Stimulated activated CD8-positive, alpha-beta memory T cell treated with anti-CD3 and anti-CD28 coated beads, Interleukin-7, amount 100 ng/mL, for 48 hours (primary cell): ENCODE measurements around the gene HDAC4.
"Not testable (repeated sequence)": the region's sequence is repeated elsewhere in the genome, so short reads cannot be mapped to it uniquely, and the experiment has no call there.

Source experiments
- DNase-seq, 2 donors: peaks; one replicate each; pipeline ENCODE4 v3.0.0-alpha.2; 2020; ENCODE audit warnings: low read depth in 1 of 2; ENCODE audit errors: extremely low read depth in 1 of 2

The HDAC4 gene

GRCh38 chr2:239042046-239042445, 358.8 kb downstream of the HDAC4 start:
- DNase-seq: no peak

- no peak for DNase-seq
Observed at GRCh38 chr2:239041062-239041461, 359.8 kb downstream of the HDAC4 start.

GRCh38 chr2:239040152-239040761, 360.6 kb downstream of the HDAC4 start:
- DNase-seq: no peak

GRCh38 chr2:239039479-239039861, 361.4 kb downstream of the HDAC4 start:
- DNase-seq: no peak

- DNase-seq: no peak
Observed at GRCh38 chr2:239038773-239039478, 361.9 kb downstream of the HDAC4 start.

- not testable (repeated sequence) for DNase-seq
Observed at GRCh38 chr2:239038284-239038683, 362.5 kb downstream of the HDAC4 start.

- DNase-seq: no peak
Observed at GRCh38 chr2:239037559-239037910, 363.3 kb downstream of the HDAC4 start.

- no peak for DNase-seq
Observed at GRCh38 chr2:239036819-239037558, 363.8 kb downstream of the HDAC4 start.

GRCh38 chr2:239035997-239036731, 364.7 kb downstream of the HDAC4 start:
- no peak for DNase-seq

- peak; percentile 11 to 16 for DNase-seq
Observed at GRCh38 chr2:239035361-239035814, 365.4 kb downstream of the HDAC4 start.

GRCh38 chr2:239034561-239035341, 366.1 kb downstream of the HDAC4 start:
- no peak for DNase-seq

GRCh38 chr2:239033801-239034560, 366.8 kb downstream of the HDAC4 start:
- no peak for DNase-seq

- no peak for DNase-seq
Observed at GRCh38 chr2:239029958-239030357, 370.9 kb downstream of the HDAC4 start.

GRCh38 chr2:239028253-239028619, 372.6 kb downstream of the HDAC4 start:
- no peak for DNase-seq

GRCh38 chr2:239027391-239028252, 373.2 kb downstream of the HDAC4 start:
- no peak for DNase-seq

- no peak for DNase-seq
Observed at GRCh38 chr2:239026711-239027361, 374.0 kb downstream of the HDAC4 start.

- no peak for DNase-seq
Observed at GRCh38 chr2:239025951-239026461, 374.8 kb downstream of the HDAC4 start.

- DNase-seq: no peak
Observed at GRCh38 chr2:239025096-239025801, 375.6 kb downstream of the HDAC4 start.
